Heart right ventricle (tissue), 16 donors: ENCODE results near the gene SRRM2. TPM values are rescaled to one million over a fixed set of nuclear protein-coding genes. Genes with fewer than 3 reads are reported as not detected.

Experiments
- ATAC-seq, 8 donors: fragments of 200-7000 bp; cut with Tn5 transposase; one replicate each; pipeline ENCODE4 v1.9.1; 2020; ENCODE audit warnings: mild to moderate bottlenecking in 8 of 8, moderate library complexity in 8 of 8, moderate number of reproducible peaks in 1 of 8
- DNase-seq, 2 donors: peaks; one replicate each; pipeline ENCODE4 v3.0.0-alpha.2; 2020
- H3K27ac ChIP-seq, 10 donors: fragments of 200-600 bp; sonication (generic) in 2 of 10; one replicate each; pipeline versions ENCODE4 v1.5.0 to v1.8.0; 2020 to 2022; ENCODE audit warnings: mild to moderate bottlenecking in 3 of 10
- H3K27me3 ChIP-seq, 7 donors: fragments of 200-600 bp; one replicate each; pipeline ENCODE4 v1.8.0; 2021 to 2022; ENCODE audit warnings: mild to moderate bottlenecking in 2 of 7
- H3K36me3 ChIP-seq, 9 donors: fragments of 200-600 bp; sonication (generic) in 1 of 9; one replicate each; pipeline versions ENCODE4 v1.5.0 to v1.8.0; 2020 to 2022; ENCODE audit warnings: mild to moderate bottlenecking in 2 of 9
- H3K4me1 ChIP-seq, 9 donors: fragments of 200-600 bp; sonication (generic) in 1 of 9; one replicate each; pipeline versions ENCODE4 v1.5.0 to v1.8.0; 2020 to 2022; ENCODE audit warnings: mild to moderate bottlenecking in 4 of 9
- H3K4me3 ChIP-seq, 10 donors: fragments of 200-600 bp; sonication (generic) in 2 of 10; one replicate each; pipeline versions ENCODE4 v1.5.0 to v1.8.0; 2020 to 2022; ENCODE audit warnings: mild to moderate bottlenecking in 7 of 10, moderate library complexity in 2 of 10
- H3K9me3 ChIP-seq, 11 donors: fragments of 200-600 bp in 10 of 11; sonication (generic) in 2 of 11; one replicate each; pipeline versions ENCODE4 v1.5.0 to v1.8.0; 2013 to 2022; ENCODE audit warnings: mild to moderate bottlenecking in 2 of 11, control low read depth in 1 of 11, moderate library complexity in 1 of 11
- WGBS, 2 donors: extraction: QIAGEN DNeasy Blood & Tissue Kit; methylation state at CpG; one replicate each; pipeline ENCODE4 v1.1.7; 2013; ENCODE audit warnings: inconsistent platforms in 1 of 2; 5-methylcytosine and 5-hydroxymethylcytosine counted together
- intact Hi-C, 10 donors: fragments of 100-400 bp; cut with DNase I; formaldehyde crosslinking; loops; one replicate each; pipeline versions ENCODE4 v1.11.1 to v1.14.2; 2022
- polyA plus RNA-seq, 2 donors: library from polyadenylated mRNA; stranded (reverse); fragments of 200-250 nt; gene quantifications; one replicate each; pipeline ENCODE4 v1.2.3, GENCODE V29; 2013
- total RNA-seq, 10 donors: library from RNA; stranded (reverse); fragmentation: NEBNext Ultra II Directional in 3 of 10; extraction: Animal tissue kit (Norgen Biotek cat#: 25700) in 3 of 10; gene quantifications; one replicate each; pipeline versions ENCODE4 v1.2.1 to v1.2.4, GENCODE V29; 2021 to 2023
- TF ChIP-seq, protein P1 (sequence below), 9 donors: fragments of 200-600 bp; sonication (generic) in 2 of 9; IDR thresholded peaks; one replicate each; pipeline versions ENCODE4 v1.5.0 to v1.8.0; 2021 to 2022; ENCODE audit warnings: antibody characterized with exemption in 9 of 9, mild to moderate bottlenecking in 5 of 9, moderate library complexity in 1 of 9
- donor health status: Arrhythmogenic right ventricular cardiomyopathy.
- donor health status: ischemic (EF 13 %, LVEDD 7.1; RV severe dilation, severe dysfunction).
- donor health status: healthy with polysubstance abuse.
- donor health status: DM: no; HTN: yes; CAD: no.
- donor health status: DM: no; HTN: no; CAD: no.
- donor health status: ischemic (EF 25% LVEDD 6.9; RV normal size, moderate dysfunction).
- donor health status: ischemic (EF 25% LVEDD 5.7; RV mildly dilated, moderate dysfunction).
- donor health status: healthy.
- donor health status: DM: yes; HTN: yes; CAD: no.
- donor health status: Ischemic cardiomyopathy.
- donor health status: ischemic (EF 35%, LVEDD 5.7; RV mildly dilated, moderate dysfunction).
- donor health status: nonischemic (EF 11% LVEDD 7.7; RV severe dilation, severe dysfunction).
- donor health status: DM: yes; HTN: yes; CAD: no.
- donor health status: PGD.
- donor health status: ischemic (EF 29% LVEDD 5.4; RV normal size, mild dysfunction).
- donor health status: nonischemic (EF 23%, LVEDD 6.1; RV moderate dilation, normal function).

SRRM2 gene
- total and polyA plus RNA-seq, 12 donors = 182 to 1,328 (median 261) TPM

DNA sequence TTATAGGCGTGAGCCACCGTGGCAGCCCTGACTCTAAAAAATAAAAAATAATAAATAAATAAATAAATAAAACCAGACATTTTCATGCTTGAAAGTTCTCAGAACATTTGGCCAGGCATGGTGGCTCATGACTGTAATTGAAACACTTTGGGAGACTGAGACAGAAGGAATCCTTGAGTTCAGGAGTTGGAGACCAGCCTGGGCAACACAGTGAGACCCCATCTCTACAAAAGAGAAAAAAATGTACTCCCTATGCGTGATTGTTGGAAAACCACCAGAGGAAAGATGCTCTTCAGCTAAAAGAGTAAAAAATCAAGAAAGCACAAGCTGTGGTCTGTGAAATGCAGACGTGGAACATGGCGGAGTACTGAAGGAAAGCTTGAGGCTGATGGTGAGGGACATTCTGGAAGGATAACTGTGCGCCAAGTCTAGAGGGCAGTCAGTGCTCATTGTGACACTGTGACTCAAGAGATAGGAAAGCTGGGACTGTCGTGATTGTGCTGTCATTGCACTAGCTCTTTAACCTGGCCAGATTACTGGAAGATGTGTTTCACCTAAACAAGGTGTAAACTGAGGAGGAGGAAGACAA lies 28.3 kb upstream of the SRRM2 start:
- H3K4me1 ChIP-seq = peaks cover 3 to 23% (median 20%) of the 10 kb centered on the region in 9 donors
- H3K27me3 ChIP-seq = peaks cover 0 to 14% (median 0%) of the 10 kb centered on the region in 7 donors
- intact Hi-C loops = loop anchor here in 1 of 10 donors (5.0 kb wide), 1 partner anchor 42 kb away; the partner anchor contains the start of gene KCTD5
- H3K9me3 ChIP-seq = no peaks in the 10 kb centered on the region
- WGBS, 2 donors = 80 to 81% methylated on average over 7 of the region's 7 CpGs
- H3K4me3 ChIP-seq = no peak overlapping the region
- H3K36me3 ChIP-seq = no peaks in the 10 kb centered on the region
- DNase-seq = no peak
- TF ChIP-seq, protein P1, sequence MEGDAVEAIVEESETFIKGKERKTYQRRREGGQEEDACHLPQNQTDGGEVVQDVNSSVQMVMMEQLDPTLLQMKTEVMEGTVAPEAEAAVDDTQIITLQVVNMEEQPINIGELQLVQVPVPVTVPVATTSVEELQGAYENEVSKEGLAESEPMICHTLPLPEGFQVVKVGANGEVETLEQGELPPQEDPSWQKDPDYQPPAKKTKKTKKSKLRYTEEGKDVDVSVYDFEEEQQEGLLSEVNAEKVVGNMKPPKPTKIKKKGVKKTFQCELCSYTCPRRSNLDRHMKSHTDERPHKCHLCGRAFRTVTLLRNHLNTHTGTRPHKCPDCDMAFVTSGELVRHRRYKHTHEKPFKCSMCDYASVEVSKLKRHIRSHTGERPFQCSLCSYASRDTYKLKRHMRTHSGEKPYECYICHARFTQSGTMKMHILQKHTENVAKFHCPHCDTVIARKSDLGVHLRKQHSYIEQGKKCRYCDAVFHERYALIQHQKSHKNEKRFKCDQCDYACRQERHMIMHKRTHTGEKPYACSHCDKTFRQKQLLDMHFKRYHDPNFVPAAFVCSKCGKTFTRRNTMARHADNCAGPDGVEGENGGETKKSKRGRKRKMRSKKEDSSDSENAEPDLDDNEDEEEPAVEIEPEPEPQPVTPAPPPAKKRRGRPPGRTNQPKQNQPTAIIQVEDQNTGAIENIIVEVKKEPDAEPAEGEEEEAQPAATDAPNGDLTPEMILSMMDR (IDR thresholded peaks at IDR 0.05) = no peak
- no peak overlapping the region for H3K27ac ChIP-seq
- ATAC-seq = no peak

DNA sequence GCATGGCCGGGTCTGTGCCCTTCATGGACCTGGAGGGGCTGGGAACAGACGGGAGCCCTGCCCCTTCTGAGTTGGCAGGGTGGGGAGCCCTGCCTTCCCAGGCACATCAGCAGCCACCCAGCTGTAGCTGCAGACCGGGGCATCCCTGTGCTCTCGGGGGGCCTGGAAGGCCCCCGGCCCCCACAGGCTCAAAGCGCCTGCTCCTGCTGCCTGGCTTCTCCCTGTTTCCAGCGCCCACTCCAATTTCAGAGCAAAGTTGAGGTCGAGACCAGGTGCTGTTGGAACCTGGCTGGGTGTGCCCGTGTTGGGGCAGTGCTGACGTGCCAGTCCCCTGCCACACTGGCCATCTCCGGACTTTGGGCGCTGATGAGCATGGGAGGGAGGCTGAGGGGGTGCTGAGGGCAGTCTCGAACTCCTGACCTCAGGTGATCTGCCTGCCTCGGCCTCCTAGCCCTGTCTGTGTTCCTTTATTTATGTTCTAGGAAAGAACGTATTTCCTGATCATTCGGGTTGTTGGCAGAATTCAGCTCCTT lies 27.6 kb upstream of the SRRM2 start:
- Histone ChIP-seq H3K4me3 (no peak overlapping the region), H3K4me1 (peaks cover 0 to 16% (median 14%) of the 10 kb centered on the region in 9 donors), H3K27ac (no peak overlapping the region), H3K9me3 (no peaks in the 10 kb centered on the region), H3K27me3 (peaks cover 0 to 14% (median 0%) of the 10 kb centered on the region in 7 donors), H3K36me3 (no peaks in the 10 kb centered on the region)
- intact Hi-C loops = loop anchor here in 1 of 10 donors (5.0 kb wide), 1 partner anchor 43 kb away; the partner anchor contains the start of gene KCTD5
- WGBS, 2 donors = 70 to 75% methylated on average over 16 of the region's 16 CpGs
- no peak for ATAC-seq
- TF ChIP-seq, protein P1 (IDR thresholded peaks at IDR 0.05) = no peak
- DNase-seq = no peak

DNA sequence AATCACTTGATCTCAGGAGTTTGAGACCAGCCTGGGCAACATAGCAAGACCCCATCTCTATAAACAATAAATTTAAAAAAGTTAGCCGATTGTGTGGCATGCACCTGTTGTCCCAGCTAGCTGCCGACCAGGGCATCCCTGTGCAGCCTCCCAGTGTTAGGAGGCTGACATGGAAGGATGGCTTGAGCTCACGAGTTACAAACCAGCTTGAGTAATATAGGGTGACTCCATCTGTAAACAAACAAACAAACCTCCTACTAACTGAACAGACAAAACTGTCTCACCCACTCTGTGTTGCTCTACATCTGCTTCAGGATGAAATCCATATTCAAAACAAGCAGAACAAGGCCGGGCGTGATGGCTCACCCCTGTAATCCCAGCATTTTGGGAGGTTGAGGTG lies 25.5 kb upstream of the SRRM2 start:
- ATAC-seq (no peak), DNase-seq (no peak)
- TF ChIP-seq, protein P1 (IDR thresholded peaks at IDR 0.05) = no peak
- Histone ChIP-seq H3K9me3 (no peaks in the 10 kb centered on the region), H3K27me3 (peaks cover 0 to 14% (median 0%) of the 10 kb centered on the region in 7 donors), H3K4me3 (no peak overlapping the region), H3K4me1 (peaks cover 0 to under 1% (median 0%) of the 10 kb centered on the region in 9 donors), H3K36me3 (no peaks in the 10 kb centered on the region), H3K27ac (no peak overlapping the region)
- intact Hi-C loops = no loop called here
- WGBS, 2 donors = 85 to 89% methylated on average over 5 of the region's 5 CpGs

DNA sequence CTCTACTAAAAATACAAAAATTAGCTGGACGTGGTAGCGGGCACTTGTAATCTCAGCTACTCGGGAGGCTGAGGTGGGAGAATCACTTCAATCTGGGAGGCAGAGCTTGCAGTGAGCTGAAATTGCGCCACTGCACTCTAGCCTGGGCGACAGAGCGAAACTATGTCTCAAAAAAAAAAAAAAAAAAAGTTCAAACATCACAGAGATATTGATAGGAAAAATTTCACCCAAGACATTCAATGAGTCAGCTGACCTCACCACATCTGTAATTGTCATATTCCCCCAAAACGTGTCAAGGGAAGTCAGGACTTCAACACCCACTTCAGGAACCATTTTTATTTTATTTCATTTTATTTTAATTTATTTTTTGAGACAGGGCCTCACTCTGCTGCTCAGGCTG lies 24.4 kb upstream of the SRRM2 start:
- intact Hi-C loops = no loop called here
- TF ChIP-seq, protein P1 (IDR thresholded peaks at IDR 0.05) = no peak
- no peak for DNase-seq
- no peaks in the 10 kb centered on the region for H3K36me3 ChIP-seq
- no peaks in the 10 kb centered on the region for H3K4me1 ChIP-seq
- no peaks in the 10 kb centered on the region for H3K9me3 ChIP-seq
- WGBS, 2 donors = 87 to 91% methylated on average over 7 of the region's 7 CpGs
- H3K27me3 ChIP-seq = peaks cover 0 to 14% (median 0%) of the 10 kb centered on the region in 7 donors
- H3K27ac ChIP-seq = no peak overlapping the region
- H3K4me3 ChIP-seq = no peak overlapping the region
- no peak for ATAC-seq
